Stimulated activated CD4-positive, alpha-beta T cell treated with anti-CD3 and anti-CD28 coated beads, Interleukin-2, amount 100 ng/mL, for 24 hours (primary cell): Measurements from ENCODE around the gene RAB3GAP2.
A peak's percentile ranks its signal among the peaks of the same experiment; 100 is the strongest.
"Not testable (repeated sequence)": the region's sequence is repeated elsewhere in the genome, so short reads cannot be mapped to it uniquely, and the experiment has no call there.

Experiments used
- DNase-seq, 2 donors: peaks; one replicate each; pipeline ENCODE4 v3.0.0-alpha.2; 2020

The RAB3GAP2 gene, protein sequence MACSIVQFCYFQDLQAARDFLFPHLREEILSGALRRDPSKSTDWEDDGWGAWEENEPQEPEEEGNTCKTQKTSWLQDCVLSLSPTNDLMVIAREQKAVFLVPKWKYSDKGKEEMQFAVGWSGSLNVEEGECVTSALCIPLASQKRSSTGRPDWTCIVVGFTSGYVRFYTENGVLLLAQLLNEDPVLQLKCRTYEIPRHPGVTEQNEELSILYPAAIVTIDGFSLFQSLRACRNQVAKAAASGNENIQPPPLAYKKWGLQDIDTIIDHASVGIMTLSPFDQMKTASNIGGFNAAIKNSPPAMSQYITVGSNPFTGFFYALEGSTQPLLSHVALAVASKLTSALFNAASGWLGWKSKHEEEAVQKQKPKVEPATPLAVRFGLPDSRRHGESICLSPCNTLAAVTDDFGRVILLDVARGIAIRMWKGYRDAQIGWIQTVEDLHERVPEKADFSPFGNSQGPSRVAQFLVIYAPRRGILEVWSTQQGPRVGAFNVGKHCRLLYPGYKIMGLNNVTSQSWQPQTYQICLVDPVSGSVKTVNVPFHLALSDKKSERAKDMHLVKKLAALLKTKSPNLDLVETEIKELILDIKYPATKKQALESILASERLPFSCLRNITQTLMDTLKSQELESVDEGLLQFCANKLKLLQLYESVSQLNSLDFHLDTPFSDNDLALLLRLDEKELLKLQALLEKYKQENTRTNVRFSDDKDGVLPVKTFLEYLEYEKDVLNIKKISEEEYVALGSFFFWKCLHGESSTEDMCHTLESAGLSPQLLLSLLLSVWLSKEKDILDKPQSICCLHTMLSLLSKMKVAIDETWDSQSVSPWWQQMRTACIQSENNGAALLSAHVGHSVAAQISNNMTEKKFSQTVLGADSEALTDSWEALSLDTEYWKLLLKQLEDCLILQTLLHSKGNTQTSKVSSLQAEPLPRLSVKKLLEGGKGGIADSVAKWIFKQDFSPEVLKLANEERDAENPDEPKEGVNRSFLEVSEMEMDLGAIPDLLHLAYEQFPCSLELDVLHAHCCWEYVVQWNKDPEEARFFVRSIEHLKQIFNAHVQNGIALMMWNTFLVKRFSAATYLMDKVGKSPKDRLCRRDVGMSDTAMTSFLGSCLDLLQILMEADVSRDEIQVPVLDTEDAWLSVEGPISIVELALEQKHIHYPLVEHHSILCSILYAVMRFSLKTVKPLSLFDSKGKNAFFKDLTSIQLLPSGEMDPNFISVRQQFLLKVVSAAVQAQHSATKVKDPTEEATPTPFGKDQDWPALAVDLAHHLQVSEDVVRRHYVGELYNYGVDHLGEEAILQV (N-terminal part only)

DNA sequence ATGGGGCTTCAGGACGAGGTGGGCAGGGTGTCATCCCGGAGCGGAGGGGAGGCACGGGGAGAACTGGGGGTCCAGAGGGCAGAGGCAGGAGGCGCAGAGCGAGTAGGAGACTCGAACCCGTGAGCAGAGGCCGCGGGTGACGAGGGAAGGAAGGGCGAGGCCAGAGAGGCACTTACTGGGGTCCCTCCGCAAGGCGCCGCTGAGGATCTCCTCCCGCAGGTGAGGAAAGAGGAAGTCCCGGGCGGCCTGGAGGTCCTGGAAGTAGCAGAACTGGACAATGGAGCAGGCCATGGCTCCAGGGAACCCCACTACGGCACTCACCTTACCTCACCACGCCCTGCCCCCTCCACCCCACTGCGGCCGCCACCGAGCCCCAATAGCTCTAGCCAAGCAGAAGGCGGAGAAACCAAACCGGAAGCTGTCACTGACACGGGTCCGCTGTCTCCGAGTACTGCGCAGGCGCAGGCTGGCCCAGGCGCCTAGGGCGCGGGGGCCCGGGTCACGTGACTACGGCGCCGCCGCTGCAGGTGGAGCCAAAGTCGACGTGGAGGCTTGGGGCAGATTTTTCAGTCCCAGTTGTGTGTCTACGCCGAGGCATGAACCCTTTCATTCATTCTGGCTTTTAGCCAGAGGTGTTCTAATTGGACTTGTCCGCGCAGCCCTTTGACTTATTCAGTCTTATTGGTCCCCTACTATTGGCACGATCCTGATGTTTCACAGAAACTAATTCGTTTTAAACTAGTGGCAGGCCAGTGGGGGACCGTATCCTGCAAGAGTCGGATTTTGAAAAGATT is at the start of gene RAB3GAP2:
TSS of gene RAB3GAP2 (minus strand) at position 407 of the 794 bp plus-strand sequence. CDS start at position 291, 116 bp downstream.
- peak; percentile 96 to 97 for DNase-seq

DNA sequence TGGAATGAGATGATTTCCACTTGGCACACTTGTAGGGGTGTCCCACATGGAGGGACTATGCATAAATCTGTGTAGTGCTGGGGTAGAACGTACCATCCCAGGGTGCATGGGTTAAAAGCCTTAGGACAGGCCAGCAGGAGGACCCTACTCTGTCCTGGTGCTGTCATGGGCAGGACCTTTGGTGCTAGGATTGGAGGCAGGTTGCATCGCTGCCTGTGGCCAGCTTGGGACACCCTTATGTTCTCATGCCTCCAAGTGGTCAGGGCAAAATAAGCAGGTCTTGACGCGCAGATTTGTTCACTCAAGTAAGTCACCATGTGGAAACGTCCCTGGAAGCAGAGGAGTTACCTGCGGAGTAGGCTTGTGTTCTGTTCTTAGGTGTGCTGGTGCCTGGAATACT is 49.5 kb upstream of the RAB3GAP2 start:
- no peak for DNase-seq

DNA sequence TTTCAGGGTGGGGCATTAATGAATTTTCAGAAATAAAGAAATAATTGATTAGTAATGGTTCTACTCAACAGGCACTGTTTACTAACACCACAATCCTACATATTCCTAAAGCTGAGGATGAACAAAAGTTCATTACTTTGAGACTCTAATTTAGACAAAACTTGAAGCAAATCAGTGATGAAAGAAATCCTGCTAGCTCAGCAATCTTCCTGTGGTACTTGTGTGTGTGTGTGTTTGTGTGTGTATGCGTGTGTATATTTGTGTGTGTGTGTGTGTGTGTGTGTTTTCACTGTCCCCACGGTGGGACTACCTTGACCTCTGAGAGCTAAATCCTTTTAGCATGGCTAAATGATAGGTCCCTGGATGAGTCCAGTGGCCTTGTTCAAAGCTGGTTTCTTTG is 48.5 kb upstream of the RAB3GAP2 start:
- no peak for DNase-seq

GRCh38 chr1:220318673-220319072 is 46.4 kb upstream of the RAB3GAP2 start:
- no peak for DNase-seq

DNA sequence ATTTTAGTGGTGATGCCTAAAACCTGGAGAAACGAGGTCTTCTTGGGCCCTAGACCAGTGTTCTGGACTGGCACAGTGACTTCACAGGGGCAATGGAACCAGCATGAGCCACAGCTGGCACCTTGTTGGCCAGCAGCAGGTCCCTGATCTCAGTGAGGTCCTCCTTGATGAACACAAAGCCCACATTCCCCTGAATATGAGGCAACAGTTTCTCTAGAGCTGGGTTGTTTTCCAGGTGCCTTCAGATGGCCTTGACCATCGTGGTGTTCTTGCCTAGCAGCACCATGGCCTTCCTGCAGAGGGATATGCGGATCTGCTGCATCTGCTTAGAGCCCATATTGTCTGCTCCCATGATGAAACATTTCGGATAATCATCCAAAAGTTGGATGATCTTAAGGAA is 44.9 kb upstream of the RAB3GAP2 start:
- no peak for DNase-seq

- no peak for DNase-seq
Measured at GRCh38 chr1:220316305-220316704, 44.1 kb upstream of the RAB3GAP2 start.

GRCh38 chr1:220315070-220315839 is 43.0 kb upstream of the RAB3GAP2 start:
- no peak for DNase-seq

GRCh38 chr1:220313576-220313975 is 41.3 kb upstream of the RAB3GAP2 start:
- no peak for DNase-seq

GRCh38 chr1:220310147-220310546 is 37.9 kb upstream of the RAB3GAP2 start:
- not testable (repeated sequence) for DNase-seq

- DNase-seq: no peak
Measured at GRCh38 chr1:220307607-220308006, 35.4 kb upstream of the RAB3GAP2 start.

GRCh38 chr1:220306339-220306738 is 34.1 kb upstream of the RAB3GAP2 start:
- no peak for DNase-seq

- no peak for DNase-seq
Measured at GRCh38 chr1:220303871-220304270, 31.6 kb upstream of the RAB3GAP2 start.

GRCh38 chr1:220301630-220302029 is 29.4 kb upstream of the RAB3GAP2 start:
- DNase-seq: no peak

- DNase-seq: no peak
Measured at GRCh38 chr1:220300442-220301121, 28.3 kb upstream of the RAB3GAP2 start.

DNA sequence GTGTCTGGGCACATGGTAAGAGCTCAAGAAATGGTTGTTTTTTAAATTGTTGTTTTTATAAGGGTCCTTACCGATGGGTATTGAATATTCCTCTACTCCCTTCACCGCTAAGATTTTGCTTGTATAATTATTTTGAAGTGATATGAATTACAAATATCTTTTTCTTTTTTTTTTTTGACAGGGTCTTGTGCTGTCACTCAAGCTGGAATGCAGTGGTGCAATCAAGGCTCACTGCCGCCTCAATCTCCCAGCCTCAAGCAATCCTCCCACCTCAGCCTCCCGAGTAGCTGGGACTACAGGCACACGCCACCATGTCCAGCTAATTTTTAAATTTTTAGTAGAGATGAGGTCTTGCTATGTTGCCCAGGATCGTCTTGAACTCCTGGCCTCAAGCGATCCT is 27.1 kb upstream of the RAB3GAP2 start:
- DNase-seq: no peak

DNA sequence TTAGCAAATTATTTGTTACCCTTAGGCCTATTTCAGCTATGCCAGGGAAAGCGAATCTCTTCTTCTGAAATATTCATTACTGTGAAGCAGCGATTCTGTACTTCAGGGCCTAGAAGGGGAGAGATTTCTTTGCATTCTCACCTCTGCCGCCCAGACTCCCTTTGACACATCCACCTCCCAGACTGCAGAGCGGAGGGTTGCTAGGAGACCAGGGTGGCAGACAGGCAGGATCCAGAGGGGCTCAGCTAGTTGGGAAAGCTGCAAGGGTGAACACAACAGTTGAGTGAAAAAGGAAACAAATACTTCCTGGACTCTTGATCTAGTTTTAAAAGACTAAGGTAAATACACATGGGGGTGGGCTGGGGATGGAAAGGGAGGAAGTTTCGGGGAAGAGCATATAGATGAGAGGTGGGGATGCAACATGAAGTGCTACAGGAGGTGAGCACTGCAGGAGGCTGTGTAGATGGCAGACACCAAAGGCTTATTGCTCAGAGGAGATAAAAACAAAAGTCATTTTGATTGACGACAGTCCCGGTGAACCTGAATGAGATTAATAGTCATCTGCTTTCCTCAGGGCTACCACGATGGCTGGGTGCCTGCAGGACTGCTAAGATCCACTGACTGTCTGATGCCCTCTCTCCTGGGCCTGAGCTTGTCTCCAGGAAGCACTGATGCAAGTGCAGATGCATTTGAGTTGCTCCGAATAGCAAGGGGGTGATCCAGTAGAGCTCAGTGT is 26.4 kb upstream of the RAB3GAP2 start:
- DNase-seq: no peak

- no peak for DNase-seq
Measured at GRCh38 chr1:220296981-220297380, 24.7 kb upstream of the RAB3GAP2 start.

DNA sequence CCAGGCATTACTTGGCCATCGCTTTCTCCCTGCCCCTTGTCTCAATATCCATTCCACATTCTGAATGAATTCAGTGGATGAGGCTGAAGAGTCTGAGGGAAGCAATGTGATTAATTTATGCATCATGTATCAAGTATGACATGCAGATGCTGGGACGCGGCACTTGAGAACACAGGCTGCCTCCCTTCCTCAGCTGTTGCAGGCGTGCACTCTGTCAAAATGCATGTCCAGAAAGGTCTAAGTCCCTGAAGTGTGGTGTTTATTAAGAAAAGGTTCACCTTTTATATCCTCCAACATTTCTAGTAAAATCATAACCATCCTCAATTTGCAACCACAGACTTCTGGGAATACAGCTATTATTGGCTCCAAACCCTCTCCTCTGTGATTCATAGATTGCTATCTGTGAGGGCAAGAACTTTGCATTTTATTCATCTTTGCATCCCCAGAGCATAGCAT is 22.6 kb upstream of the RAB3GAP2 start:
- DNase-seq: no peak

GRCh38 chr1:220291580-220291979 is 19.3 kb upstream of the RAB3GAP2 start:
- no peak for DNase-seq
